ENCODE data around the gene EXOSC3. TPM values are rescaled to one million over a fixed set of nuclear protein-coding genes. Genes with fewer than 3 reads are reported as not detected.

EXOSC3 gene
- total RNA-seq, 4 donors from 2014 or later: 19.7 to 39.7 (median 34.0) TPM

- Histone ChIP-seq H3K4me3 (no peak overlapping the region), H3K4me1 (no peaks in the 10 kb centered on the region), H3K27me3 (no peaks in the 10 kb centered on the region), H3K27ac (no peak overlapping the region), H3K9me3 (no peaks in the 10 kb centered on the region), H3K36me3 (no peaks in the 10 kb centered on the region)
- 76% methylated on average over 9 of the region's 15 CpGs for WGBS
- TF ChIP-seq CTCF (IDR thresholded peaks at IDR 0.05): no peak
- TF ChIP-seq EP300 (IDR thresholded peaks at IDR 0.05): no peak
- no peak for TF ChIP-seq POLR2AphosphoS5 (IDR thresholded peaks at IDR 0.05)
- no peak for TF ChIP-seq POLR2A (IDR thresholded peaks at IDR 0.05)
- no peak for DNase-seq (ENCODE audit: low spot score in 2 of 2)
Observed at GRCh38 chr9:37740631-37741328, 44.1 kb downstream of the EXOSC3 start.

- TF ChIP-seq POLR2A (IDR thresholded peaks at IDR 0.05): no peak
- no peak for TF ChIP-seq CTCF (IDR thresholded peaks at IDR 0.05)
- no peak for TF ChIP-seq POLR2AphosphoS5 (IDR thresholded peaks at IDR 0.05)
- TF ChIP-seq EP300 (IDR thresholded peaks at IDR 0.05): no peak
- Histone ChIP-seq H3K27ac (no peak overlapping the region), H3K4me3 (no peak overlapping the region), H3K36me3 (no peaks in the 10 kb centered on the region), H3K9me3 (no peaks in the 10 kb centered on the region), H3K4me1 (no peaks in the 10 kb centered on the region), H3K27me3 (no peaks in the 10 kb centered on the region)
- WGBS: 100% methylated on average over 2 of the region's 16 CpGs
- DNase-seq (ENCODE audit: low spot score in 2 of 2): no peak
Observed at GRCh38 chr9:37740128-37740527, 44.7 kb downstream of the EXOSC3 start.

- Histone ChIP-seq H3K4me3 (no peak overlapping the region), H3K36me3 (no peaks in the 10 kb centered on the region), H3K27me3 (no peaks in the 10 kb centered on the region), H3K27ac (no peak overlapping the region), H3K4me1 (no peaks in the 10 kb centered on the region), H3K9me3 (no peaks in the 10 kb centered on the region)
- WGBS: 94% methylated on average over 5 of the region's 5 CpGs
- TF ChIP-seq EP300 (IDR thresholded peaks at IDR 0.05) (no peak), POLR2AphosphoS5 (IDR thresholded peaks at IDR 0.05) (no peak), POLR2A (IDR thresholded peaks at IDR 0.05) (no peak), CTCF (IDR thresholded peaks at IDR 0.05) (no peak)
- DNase-seq (ENCODE audit: low spot score in 2 of 2): no peak
Observed at GRCh38 chr9:37739222-37739621, 45.6 kb downstream of the EXOSC3 start.

- Histone ChIP-seq H3K27ac (no peak overlapping the region), H3K27me3 (peaks cover 5% of the 10 kb centered on the region), H3K4me3 (no peak overlapping the region), H3K36me3 (no peaks in the 10 kb centered on the region), H3K4me1 (no peaks in the 10 kb centered on the region), H3K9me3 (no peaks in the 10 kb centered on the region)
- TF ChIP-seq CTCF (IDR thresholded peaks at IDR 0.05): no peak
- WGBS: 89% methylated on average over 2 of the region's 2 CpGs
- DNase-seq (ENCODE audit: low spot score in 2 of 2): no peak
Observed at GRCh38 chr9:37732952-37733351, 51.9 kb downstream of the EXOSC3 start.

GRCh38 chr9:37732086-37732741 is 52.6 kb downstream of the EXOSC3 start:
- WGBS: 67% methylated on average over 10 of the region's 10 CpGs
- H3K36me3 ChIP-seq: no peaks in the 10 kb centered on the region
- H3K4me3 ChIP-seq: no peak overlapping the region
- H3K27ac ChIP-seq: no peak overlapping the region
- no peak for TF ChIP-seq CTCF (IDR thresholded peaks at IDR 0.05)
- TF ChIP-seq POLR2A (IDR thresholded peaks at IDR 0.05): no peak
- no peaks in the 10 kb centered on the region for H3K9me3 ChIP-seq
- no peaks in the 10 kb centered on the region for H3K4me1 ChIP-seq
- H3K27me3 ChIP-seq: peaks cover 5% of the 10 kb centered on the region
- DNase-seq (ENCODE audit: low spot score in 2 of 2): no peak
